HL-60/S4 (cell line): ENCODE data around the gene DNAJC22.
"Not testable (repeated sequence)": the region's sequence is repeated elsewhere in the genome, so short reads cannot be mapped to it uniquely, and the experiment has no call there.

Source experiments
- in situ Hi-C: fragments of 300-500 bp; cut with MboI; formaldehyde crosslinking; loops from 2 replicates; pipeline ENCODE4 v1.14.3; 2022; ENCODE audit warnings: low sequenced_read_pairs

The DNAJC22 gene

GRCh38 chr12:49367381-49368239 lies 20.9 kb downstream of the DNAJC22 start, which contains the start of gene SPATS2:
Gene SPATS2 (plus strand): TSS chr12:49367462. CDS start chr12:49461013, 93,551 bp downstream.
- in situ Hi-C loops: no loop called here

- in situ Hi-C loops: no loop called here
Observed at GRCh38 chr12:49368240-49368600, 21.5 kb downstream of the DNAJC22 start.

GRCh38 chr12:49369411-49370145 lies 22.9 kb downstream of the DNAJC22 start:
- in situ Hi-C loops: no loop called here

GRCh38 chr12:49370539-49370938 lies 23.9 kb downstream of the DNAJC22 start:
- in situ Hi-C loops: no loop called here

GRCh38 chr12:49375406-49375805 lies 28.7 kb downstream of the DNAJC22 start:
- in situ Hi-C loops: no loop called here

- in situ Hi-C loops: no loop called here
Observed at GRCh38 chr12:49377386-49377785, 30.7 kb downstream of the DNAJC22 start.

- in situ Hi-C loops: not testable (repeated sequence)
Observed at GRCh38 chr12:49380184-49380583, 33.5 kb downstream of the DNAJC22 start.

- in situ Hi-C loops: no loop called here
Observed at GRCh38 chr12:49388682-49389386, 42.1 kb downstream of the DNAJC22 start.

- in situ Hi-C loops: no loop called here
Observed at GRCh38 chr12:49389387-49389703, 42.7 kb downstream of the DNAJC22 start.

GRCh38 chr12:49397000-49397399 lies 50.3 kb downstream of the DNAJC22 start:
- in situ Hi-C loops: no loop called here

GRCh38 chr12:49400304-49400703 lies 53.6 kb downstream of the DNAJC22 start:
- in situ Hi-C loops: no loop called here
